Loucy (cell line): Measurements from ENCODE around the gene ALPP.
"Not testable (repeated sequence)": the region's sequence is repeated elsewhere in the genome, so short reads cannot be mapped to it uniquely, and the experiment has no call there.

Experiments
- H2AFZ ChIP-seq: fragments of 200-600 bp; sonication (generic); 2 replicates; pipeline ENCODE4 v1.6.0; 2016; ENCODE audit warnings: antibody characterized with exemption, mild to moderate bottlenecking, low read length, moderate library complexity
- H3F3A ChIP-seq: fragments of 200-600 bp; 2 replicates; pipeline ENCODE4 v1.6.0; 2016; ENCODE audit warnings: antibody characterized with exemption, low read depth, mild to moderate bottlenecking
- H3K27me3 ChIP-seq: fragments of 200-600 bp; sonication (generic); 2 replicates; pipeline ENCODE4 v1.6.1; 2014; ENCODE audit warnings: low read length, mild to moderate bottlenecking; ENCODE audit not compliant: insufficient read depth, poor library complexity, severe bottlenecking
- H3K36me3 ChIP-seq: fragments of 200-600 bp; sonication (generic); 2 replicates; pipeline ENCODE4 v1.6.1; 2016; ENCODE audit warnings: low read length; ENCODE audit not compliant: insufficient read depth
- H3K4me1 ChIP-seq: fragments of 200-600 bp; sonication (generic); 2 replicates; pipeline ENCODE4 v1.5.1; 2014; ENCODE audit warnings: low read length, mild to moderate bottlenecking; ENCODE audit not compliant: insufficient read depth, poor library complexity, severe bottlenecking
- H3K4me2 ChIP-seq: fragments of 200-600 bp; sonication (generic); 2 replicates; pipeline ENCODE4 v1.6.0; 2014; ENCODE audit warnings: antibody characterized with exemption, low read length, low read depth, mild to moderate bottlenecking; ENCODE audit not compliant: poor library complexity, severe bottlenecking
- H3K4me3 ChIP-seq: fragments of 200-600 bp; sonication (generic); 2 replicates; pipeline ENCODE4 v1.5.1; 2014; ENCODE audit warnings: low read length, mild to moderate bottlenecking, mixed read lengths; ENCODE audit not compliant: poor library complexity, severe bottlenecking
- H3K79me2 ChIP-seq: fragments of 200-600 bp; sonication (generic); 2 replicates; pipeline ENCODE4 v1.6.1; 2014; ENCODE audit warnings: low read length; ENCODE audit not compliant: insufficient read depth
- H3K9ac ChIP-seq: fragments of 200-600 bp; sonication (generic); 2 replicates; pipeline ENCODE4 v1.6.0; 2014; ENCODE audit warnings: mild to moderate bottlenecking, low read depth, low read length, moderate library complexity; ENCODE audit not compliant: poor library complexity, severe bottlenecking
- H3K9me2 ChIP-seq: fragments of 200-600 bp; sonication (generic); replicated peaks from 2 replicates; pipeline ENCODE4 v1.6.1; 2016; ENCODE audit warnings: low read depth, low read length, mixed read lengths
- H3K9me3 ChIP-seq: fragments of 200-600 bp; sonication (generic); 2 replicates; pipeline ENCODE4 v1.6.1; 2014; ENCODE audit warnings: mild to moderate bottlenecking, antibody characterized with exemption, low read length, low read depth; ENCODE audit not compliant: insufficient read depth
- H4K20me1 ChIP-seq: fragments of 200-600 bp; sonication (generic); 2 replicates; pipeline ENCODE4 v1.6.0; 2014; ENCODE audit warnings: antibody characterized with exemption, low read length, mild to moderate bottlenecking; ENCODE audit not compliant: insufficient read depth, poor library complexity, severe bottlenecking
- CTCF ChIP-seq: fragments of 200-600 bp; sonication (generic); conservative IDR thresholded peaks from 2 replicates; pipeline ENCODE4 v1.5.1; 2014; ENCODE audit warnings: mild to moderate bottlenecking, antibody characterized with exemption, low read length
- EZH2phosphoT487 ChIP-seq: fragments of 200-600 bp; IDR thresholded peaks from 2 replicates; pipeline ENCODE4 v1.6.1; 2018; ENCODE audit warnings: antibody characterized with exemption, mild to moderate bottlenecking, moderate library complexity, borderline replicate concordance

Gene ALPP

GRCh38 chr2:232421189-232421785 is 42.7 kb downstream of the ALPP start:
- Histone ChIP-seq H3K27me3 (no peaks in the 10 kb centered on the region), H3K36me3 (no peaks in the 10 kb centered on the region), H3K9me3 (peaks cover 7% of the 10 kb centered on the region; the same call in 1 of the 2 replicates), H3K9me2 (no peaks in the 10 kb centered on the region), H3K4me3 (no peak overlapping the region), H3K9ac (no peak overlapping the region), H2AFZ (no peak overlapping the region), H3F3A (no peaks in the 10 kb centered on the region), H3K4me2 (no peak overlapping the region), H3K79me2 (no peaks in the 10 kb centered on the region), H3K4me1 (no peaks in the 10 kb centered on the region), H4K20me1 (no peaks in the 10 kb centered on the region)
- TF ChIP-seq CTCF (no peak), EZH2phosphoT487 (no peak)

- Histone ChIP-seq H3K4me2 (no peak overlapping the region), H2AFZ (no peak overlapping the region), H3F3A (no peaks in the 10 kb centered on the region), H3K79me2 (no peaks in the 10 kb centered on the region), H3K4me3 (no peak overlapping the region), H3K27me3 (no peaks in the 10 kb centered on the region), H3K36me3 (no peaks in the 10 kb centered on the region), H3K9ac (no peak overlapping the region), H4K20me1 (no peaks in the 10 kb centered on the region), H3K9me3 (peaks cover 7% of the 10 kb centered on the region; the same call in 1 of the 2 replicates), H3K4me1 (no peaks in the 10 kb centered on the region), H3K9me2 (no peaks in the 10 kb centered on the region)
- TF ChIP-seq CTCF (no peak), EZH2phosphoT487 (no peak)
Measured at GRCh38 chr2:232422051-232422450, 43.5 kb downstream of the ALPP start.

- H3K4me1 ChIP-seq, H3K36me3 ChIP-seq, H3K27me3 ChIP-seq, H3K9ac ChIP-seq, H2AFZ ChIP-seq, H3K9me3 ChIP-seq, H4K20me1 ChIP-seq, H3K79me2 ChIP-seq, H3F3A ChIP-seq, H3K4me2 ChIP-seq, H3K4me3 ChIP-seq, H3K9me2 ChIP-seq: not testable (repeated sequence)
Measured at GRCh38 chr2:232422996-232423395, 44.4 kb downstream of the ALPP start.

GRCh38 chr2:232423407-232423806 is 44.9 kb downstream of the ALPP start:
- H3K4me1 ChIP-seq, H3K9ac ChIP-seq, H3K9me3 ChIP-seq, H3K27me3 ChIP-seq, H3K4me3 ChIP-seq, H3K4me2 ChIP-seq, H3F3A ChIP-seq, H3K79me2 ChIP-seq, H4K20me1 ChIP-seq, H3K9me2 ChIP-seq, H2AFZ ChIP-seq, H3K36me3 ChIP-seq: not testable (repeated sequence)
